Measurements from ENCODE around the gene XKR3.
"Not testable (repeated sequence)": the region's sequence is repeated elsewhere in the genome, so short reads cannot be mapped to it uniquely, and the experiment has no call there.

The XKR3 gene

GRCh38 chr22:16734271-16734670, 90.9 kb downstream of the XKR3 start:
- not testable (repeated sequence) for DNase-seq

Data from HCEC 1CT (cell line).